Type B pancreatic cell (in vitro differentiated cells): Measurements from ENCODE around the gene NTHL1. TPM values are rescaled to one million over a fixed set of nuclear protein-coding genes. Genes with fewer than 3 reads are reported as not detected.

Experiments used
- DNase-seq: peaks from one replicate; pipeline ENCODE4 v3.0.0; 2021; ENCODE audit warnings: mixed read lengths; ENCODE audit not compliant: unreplicated experiment; ENCODE audit errors: extremely low spot score
- H3K27ac Mint-ChIP-seq: 2 replicates; pipeline ENCODE4 v1.8.0; 2021; ENCODE audit warnings: mild to moderate bottlenecking, mixed read lengths
- H3K27me3 Mint-ChIP-seq: 2 replicates; pipeline ENCODE4 v1.8.0; 2021; ENCODE audit warnings: mixed read lengths
- H3K36me3 Mint-ChIP-seq: 2 replicates; pipeline ENCODE4 v1.8.0; 2021; ENCODE audit warnings: mixed read lengths
- H3K4me1 Mint-ChIP-seq: one replicate; pipeline ENCODE4 v1.8.0; 2021; ENCODE audit warnings: mixed read lengths; ENCODE audit not compliant: unreplicated experiment
- H3K4me3 Mint-ChIP-seq: 2 replicates; pipeline ENCODE4 v1.8.0; 2021; ENCODE audit warnings: mild to moderate bottlenecking, mixed read lengths
- H3K9me3 Mint-ChIP-seq: 2 replicates; pipeline ENCODE4 v1.8.0; 2021; ENCODE audit warnings: mixed read lengths
- long read RNA-seq: library from polyadenylated mRNA; unstranded; transcript quantifications from one replicate; pipeline ENCODE4 v2.0.0, GENCODE V29; 2020
- total RNA-seq: library from RNA; stranded (reverse); gene quantifications from 2 replicates; pipeline ENCODE4 v1.2.1, GENCODE V29; 2021; ENCODE audit warnings: low replicate concordance
- TF ChIP-seq, protein P1 (sequence below): fragments of 200-600 bp; sonication (generic); conservative IDR thresholded peaks from 2 replicates; pipeline ENCODE4 v1.5.0; 2021; ENCODE audit warnings: antibody characterized with exemption, mild to moderate bottlenecking

The NTHL1 gene
- total RNA-seq: 18.1 and 37.6 TPM in 2 replicates
- long read RNA-seq, partial matches to known transcripts: 1 of 4 reads
- long read RNA-seq, other reads (novel, unspliced or antisense): 0 of 4 reads

DNA sequence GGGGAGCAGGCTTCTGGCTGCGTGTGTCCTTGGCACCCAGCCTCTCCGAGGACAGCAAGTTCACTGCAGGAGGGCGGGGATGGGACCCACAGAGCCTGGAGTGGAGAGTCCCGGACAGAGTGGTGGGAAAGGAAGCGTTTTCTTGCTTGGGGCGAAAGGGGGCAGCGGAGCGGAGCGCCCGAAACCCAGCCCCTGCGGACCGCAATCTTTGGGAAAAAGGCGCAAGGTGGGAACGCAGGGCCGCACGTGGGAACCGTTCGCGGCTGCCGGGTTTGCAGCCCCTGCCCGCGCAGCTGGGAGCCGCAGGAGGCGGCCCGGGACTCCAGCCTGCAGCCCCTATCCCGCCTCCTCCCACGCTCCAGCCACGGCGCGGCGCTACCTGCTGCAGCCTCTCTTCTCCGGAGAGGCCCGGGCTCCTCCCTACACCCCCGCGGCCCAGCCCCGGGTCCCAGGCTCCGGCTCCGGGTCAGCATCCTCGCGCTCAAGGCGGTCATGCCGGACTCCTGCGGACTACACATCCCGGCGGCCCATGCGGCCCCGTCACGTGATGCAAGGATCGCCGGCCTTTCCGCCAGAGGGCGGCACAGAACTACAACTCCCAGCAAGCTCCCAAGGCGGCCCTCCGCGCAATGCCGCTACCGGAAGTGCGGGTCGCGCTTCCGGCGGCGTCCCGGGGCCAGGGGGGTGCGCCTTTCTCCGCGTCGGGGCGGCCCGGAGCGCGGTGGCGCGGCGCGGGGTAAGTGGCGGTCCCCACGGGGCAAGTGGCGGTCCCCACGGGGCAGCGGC lies at the start of gene NTHL1, which contains the start of gene TSC2:
TSS of gene NTHL1 (minus strand) at position 505 of the 786 bp plus-strand sequence. CDS start at position 494, 11 bp downstream.
TSS of gene TSC2 (plus strand) at position 656 of the 786 bp plus-strand sequence. CDS start 631 bp downstream, outside the sequence.
- peak; percentile 98 for DNase-seq
- Mint-ChIP-seq H3K4me3 (peak within 1 kb of the TSS; percentile 93), H3K4me1 (peaks cover 15% of the 10 kb centered on the region), H3K9me3 (no peaks in the 10 kb centered on the region), H3K27me3 (no peaks in the 10 kb centered on the region), H3K27ac (peak within 1 kb of the TSS; percentile 79), H3K36me3 (peaks cover 3% of the 10 kb centered on the region)
- TF ChIP-seq, protein P1, sequence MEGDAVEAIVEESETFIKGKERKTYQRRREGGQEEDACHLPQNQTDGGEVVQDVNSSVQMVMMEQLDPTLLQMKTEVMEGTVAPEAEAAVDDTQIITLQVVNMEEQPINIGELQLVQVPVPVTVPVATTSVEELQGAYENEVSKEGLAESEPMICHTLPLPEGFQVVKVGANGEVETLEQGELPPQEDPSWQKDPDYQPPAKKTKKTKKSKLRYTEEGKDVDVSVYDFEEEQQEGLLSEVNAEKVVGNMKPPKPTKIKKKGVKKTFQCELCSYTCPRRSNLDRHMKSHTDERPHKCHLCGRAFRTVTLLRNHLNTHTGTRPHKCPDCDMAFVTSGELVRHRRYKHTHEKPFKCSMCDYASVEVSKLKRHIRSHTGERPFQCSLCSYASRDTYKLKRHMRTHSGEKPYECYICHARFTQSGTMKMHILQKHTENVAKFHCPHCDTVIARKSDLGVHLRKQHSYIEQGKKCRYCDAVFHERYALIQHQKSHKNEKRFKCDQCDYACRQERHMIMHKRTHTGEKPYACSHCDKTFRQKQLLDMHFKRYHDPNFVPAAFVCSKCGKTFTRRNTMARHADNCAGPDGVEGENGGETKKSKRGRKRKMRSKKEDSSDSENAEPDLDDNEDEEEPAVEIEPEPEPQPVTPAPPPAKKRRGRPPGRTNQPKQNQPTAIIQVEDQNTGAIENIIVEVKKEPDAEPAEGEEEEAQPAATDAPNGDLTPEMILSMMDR: peak; percentile 42

DNA sequence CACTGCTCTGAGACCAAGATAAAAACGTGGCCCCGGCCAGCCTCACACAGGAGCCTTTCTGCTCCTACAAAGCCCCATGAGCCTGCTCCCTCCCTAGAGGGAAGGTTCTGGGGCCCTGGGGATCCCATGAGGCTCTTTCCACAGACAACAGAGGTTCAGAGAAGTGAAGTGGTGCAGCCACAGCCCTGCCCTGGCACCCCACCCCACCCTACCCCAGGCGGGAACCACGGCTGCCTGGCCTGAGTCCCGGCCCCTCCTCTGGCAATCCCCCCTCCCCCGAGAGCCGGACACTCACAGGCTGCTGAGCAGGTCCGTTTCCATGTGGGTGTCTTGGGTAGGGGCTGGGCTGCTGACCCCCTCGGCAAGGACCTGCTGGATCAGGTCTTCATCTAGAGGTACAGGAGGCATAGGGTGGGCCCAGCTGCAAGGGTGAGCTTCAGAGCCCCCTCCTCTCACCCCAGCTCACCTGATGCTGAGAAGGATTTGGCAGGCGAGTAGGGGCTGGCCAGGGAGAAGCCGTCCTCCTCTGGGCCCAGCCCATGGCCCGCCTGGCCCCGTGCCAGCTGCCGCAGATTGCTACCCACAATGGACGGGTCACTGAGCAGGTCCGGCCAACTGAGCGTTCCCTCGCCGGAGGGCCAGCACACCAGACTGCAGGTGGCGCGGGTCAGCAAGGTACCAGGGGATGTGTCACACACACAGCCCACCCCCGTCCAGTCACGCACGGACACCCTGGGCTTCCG lies 49.4 kb upstream of the NTHL1 start:
- DNase-seq: no peak
- no peak overlapping the region for H3K4me3 Mint-ChIP-seq
- H3K27ac Mint-ChIP-seq: no peak overlapping the region
- no peaks in the 10 kb centered on the region for H3K4me1 Mint-ChIP-seq
- no peaks in the 10 kb centered on the region for H3K9me3 Mint-ChIP-seq
- TF ChIP-seq, protein P1: no peak
- H3K36me3 Mint-ChIP-seq: peaks cover 8% of the 10 kb centered on the region
- H3K27me3 Mint-ChIP-seq: no peaks in the 10 kb centered on the region

DNA sequence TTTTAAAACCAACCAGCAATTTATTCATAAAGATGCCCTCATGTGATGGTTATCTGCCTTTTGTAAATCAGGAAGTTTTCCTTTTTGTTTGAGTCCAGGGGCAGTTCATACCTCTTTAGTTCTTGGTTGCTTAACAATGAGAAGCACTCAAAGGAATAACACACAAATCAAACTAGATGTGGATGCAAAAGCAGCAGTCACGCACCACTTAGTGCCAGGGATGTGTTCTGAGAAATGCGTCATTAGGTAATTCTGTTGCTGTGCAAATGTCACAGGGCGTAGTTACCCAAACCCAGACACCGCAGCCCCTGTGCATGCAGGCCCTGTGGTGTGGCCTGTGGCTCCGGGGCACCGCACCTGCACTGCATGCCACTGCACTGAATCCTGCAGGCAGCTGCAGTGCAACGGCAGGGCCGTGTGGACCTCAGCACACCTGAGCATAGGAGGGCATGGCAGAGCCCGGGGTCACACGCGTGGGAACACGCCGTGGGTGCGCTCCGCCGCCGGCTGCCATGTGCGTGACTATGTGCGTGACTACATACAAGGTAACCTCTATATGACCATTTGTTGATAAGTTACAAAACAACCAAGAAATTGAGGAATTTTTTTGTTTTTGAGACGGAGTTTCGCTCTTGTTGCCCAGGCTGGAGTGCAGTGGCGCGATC lies 48.4 kb upstream of the NTHL1 start:
- DNase-seq: no peak
- H3K27me3 Mint-ChIP-seq: no peaks in the 10 kb centered on the region
- H3K9me3 Mint-ChIP-seq: no peaks in the 10 kb centered on the region
- TF ChIP-seq, protein P1: no peak
- no peaks in the 10 kb centered on the region for H3K4me1 Mint-ChIP-seq
- no peak overlapping the region for H3K4me3 Mint-ChIP-seq
- H3K27ac Mint-ChIP-seq: no peak overlapping the region
- H3K36me3 Mint-ChIP-seq: peaks cover 4% of the 10 kb centered on the region

DNA sequence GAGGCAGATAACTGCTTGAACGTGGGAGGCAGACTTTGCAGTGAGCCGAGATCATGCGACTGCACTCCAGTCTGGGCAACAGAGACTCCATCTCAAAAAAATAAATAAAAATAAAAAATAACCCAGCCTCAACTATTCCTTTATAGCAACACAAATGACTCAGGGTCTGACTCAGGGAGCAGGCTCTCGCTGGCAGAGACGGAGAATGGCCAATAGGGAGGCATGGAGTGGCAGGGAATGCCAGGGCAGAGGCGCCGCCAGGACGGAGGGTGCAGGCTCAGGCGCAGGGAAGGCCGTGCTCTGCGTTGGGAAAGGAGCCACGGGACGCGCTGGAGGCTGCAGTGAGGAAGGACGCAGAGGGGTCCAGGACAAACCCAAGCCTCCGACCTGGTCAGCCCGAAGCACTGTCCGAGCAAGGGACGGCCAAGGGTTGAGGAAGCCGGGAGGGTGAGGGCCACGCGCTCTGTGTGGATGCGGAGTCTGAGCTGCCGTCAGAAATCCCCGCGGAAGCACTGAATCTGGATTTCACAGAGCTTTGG lies 47.8 kb upstream of the NTHL1 start:
- Mint-ChIP-seq H3K27ac (no peak overlapping the region), H3K4me3 (no peak overlapping the region), H3K36me3 (peaks cover 4% of the 10 kb centered on the region), H3K9me3 (no peaks in the 10 kb centered on the region), H3K27me3 (no peaks in the 10 kb centered on the region), H3K4me1 (no peaks in the 10 kb centered on the region)
- TF ChIP-seq, protein P1: no peak
- no peak for DNase-seq

DNA sequence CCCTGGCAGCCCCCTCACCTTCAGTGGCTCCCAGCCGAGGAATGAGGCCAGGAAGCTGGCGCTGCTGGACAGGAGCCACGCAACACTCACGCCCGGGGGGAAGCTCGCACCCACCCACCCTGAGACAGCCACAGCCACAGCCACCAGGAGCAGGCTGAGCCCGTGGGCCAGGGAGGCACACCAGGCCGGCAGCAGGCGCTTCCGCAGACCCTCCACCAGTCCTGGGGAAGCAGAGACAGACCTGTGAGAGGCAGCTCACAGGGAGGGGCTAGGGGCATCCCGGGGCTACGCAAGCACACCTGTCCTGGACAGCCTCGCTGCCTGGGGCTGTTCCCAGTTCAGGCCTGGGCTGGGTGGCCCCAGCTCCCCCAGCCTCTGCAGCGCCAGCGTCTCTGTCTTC lies 46.2 kb upstream of the NTHL1 start:
- H3K4me3 Mint-ChIP-seq: no peak overlapping the region

More for the DNA sequence above, 46.2 kb upstream of the NTHL1 start:
- Mint-ChIP-seq H3K9me3 (no peaks in the 10 kb centered on the region), H3K27me3 (no peaks in the 10 kb centered on the region), H3K36me3 (peaks cover 4% of the 10 kb centered on the region), H3K4me1 (no peaks in the 10 kb centered on the region), H3K27ac (no peak overlapping the region)
- no peak for DNase-seq
- TF ChIP-seq, protein P1: no peak
